Measurements from ENCODE around the gene RPL9.
A peak's percentile ranks its signal among the peaks of the same experiment; 100 is the strongest.

- TF ChIP-seq CTCF (IDR thresholded peaks at IDR 0.05; ENCODE audit: low read depth, low read length) (peak; percentile 14), POLR2A (IDR thresholded peaks at IDR 0.05; ENCODE audit: extremely low read depth, insufficient read length) (no peak)
Measured at GRCh38 chr4:39435659-39436563, 22.8 kb downstream of the RPL9 start.
